H9 (cell line): ENCODE measurements around the gene BIN1. TPM values are rescaled to one million over a fixed set of nuclear protein-coding genes. Genes with fewer than 3 reads are reported as not detected.

Experiments
- DNase-seq: peaks from one replicate; pipeline ENCODE4 v3.0.0-alpha.2; 2017
- H2AFZ ChIP-seq: one replicate; pipeline ENCODE4 v1.6.1; 2013; ENCODE audit warnings: mild to moderate bottlenecking, low read length, control low read depth, moderate library complexity
- H2AK5ac ChIP-seq: 2 replicates; pipeline ENCODE4 v1.6.1; 2013; ENCODE audit warnings: low read length, control low read depth, mixed read lengths; ENCODE audit not compliant: insufficient read length
- H2BK120ac ChIP-seq: one replicate; pipeline ENCODE4 v1.6.1; 2013; ENCODE audit warnings: low read depth, mild to moderate bottlenecking, low read length, control low read depth, inconsistent platforms; ENCODE audit not compliant: poor library complexity, severe bottlenecking
- H2BK12ac ChIP-seq: 2 replicates; pipeline ENCODE4 v1.6.1; 2013; ENCODE audit warnings: low read length, control low read depth, mixed read lengths, low read depth; ENCODE audit not compliant: insufficient read length
- H2BK15ac ChIP-seq: 2 replicates; pipeline ENCODE4 v1.6.1; 2013; ENCODE audit warnings: low read depth, low read length, control low read depth
- H2BK20ac ChIP-seq: one replicate; pipeline ENCODE4 v1.6.1; 2013; ENCODE audit warnings: low read depth, mild to moderate bottlenecking, low read length, control low read depth, inconsistent platforms; ENCODE audit not compliant: poor library complexity, severe bottlenecking
- H2BK5ac ChIP-seq: 2 replicates; pipeline ENCODE4 v1.6.1; 2013; ENCODE audit warnings: low read length, control low read depth, mixed read lengths; ENCODE audit not compliant: insufficient read length
- H3K14ac ChIP-seq: 2 replicates; pipeline ENCODE4 v1.6.1; 2013; ENCODE audit warnings: low read length, control low read depth; ENCODE audit not compliant: insufficient read depth
- H3K18ac ChIP-seq: 2 replicates; pipeline ENCODE4 v1.6.1; 2013; ENCODE audit warnings: low read depth, mild to moderate bottlenecking, mixed read lengths, low read length, control low read depth; ENCODE audit not compliant: insufficient read length
- H3K23ac ChIP-seq: 2 replicates; pipeline ENCODE4 v1.6.1; 2013; ENCODE audit warnings: low read length, control low read depth, mixed read lengths, low read depth; ENCODE audit not compliant: insufficient read length
- H3K23me2 ChIP-seq: 2 replicates; pipeline ENCODE4 v1.6.1; 2013; ENCODE audit warnings: low read depth, mild to moderate bottlenecking, mixed read lengths, low read length, control low read depth; ENCODE audit not compliant: insufficient read length, poor library complexity, severe bottlenecking
- H3K27ac ChIP-seq: 2 replicates; pipeline ENCODE4 v1.5.1; 2013; ENCODE audit warnings: low read length, control low read depth, mixed read lengths, low read depth; ENCODE audit not compliant: insufficient read length
- H3K27me3 ChIP-seq: 2 replicates; pipeline ENCODE4 v1.6.1; 2013; ENCODE audit warnings: low read length, control low read depth, inconsistent platforms; ENCODE audit not compliant: insufficient read depth
- H3K4ac ChIP-seq: 2 replicates; pipeline ENCODE4 v1.6.1; 2013; ENCODE audit warnings: low read depth, mild to moderate bottlenecking, control low read depth, inconsistent platforms, low read length, moderate library complexity
- H3K4me1 ChIP-seq: 2 replicates; pipeline ENCODE4 v1.6.1; 2013; ENCODE audit warnings: low read length, control low read depth, inconsistent platforms; ENCODE audit not compliant: insufficient read depth
- H3K4me2 ChIP-seq: 2 replicates; pipeline ENCODE4 v1.6.1; 2013; ENCODE audit warnings: low read length, control low read depth, mixed read lengths; ENCODE audit not compliant: insufficient read length, insufficient read depth
- H3K56ac ChIP-seq: 2 replicates; pipeline ENCODE4 v1.6.1; 2013; ENCODE audit warnings: low read depth, mild to moderate bottlenecking, mixed read lengths, low read length, control low read depth; ENCODE audit not compliant: insufficient read length
- H3K79me1 ChIP-seq: 2 replicates; pipeline ENCODE4 v1.6.1; 2013; ENCODE audit warnings: low read depth, mild to moderate bottlenecking, moderate library complexity, low read length, control low read depth, inconsistent platforms; ENCODE audit not compliant: insufficient read depth, poor library complexity, severe bottlenecking
- H3K79me2 ChIP-seq: 2 replicates; pipeline ENCODE4 v1.6.1; 2013; ENCODE audit warnings: low read length, control low read depth, inconsistent platforms; ENCODE audit not compliant: insufficient read depth
- H3K9ac ChIP-seq: 2 replicates; pipeline ENCODE4 v1.6.1; 2013; ENCODE audit warnings: low read length, control low read depth, mixed read lengths; ENCODE audit not compliant: insufficient read length; ENCODE audit errors: extremely low read depth
- H3K9me3 ChIP-seq: one replicate; pipeline ENCODE4 v1.6.1; 2013; ENCODE audit warnings: low read depth, low read length, inconsistent platforms; ENCODE audit not compliant: control insufficient read depth
- H3T11ph ChIP-seq: one replicate; pipeline ENCODE4 v1.6.1; 2013; ENCODE audit warnings: mild to moderate bottlenecking, low read length, control low read depth, inconsistent platforms
- H4K20me1 ChIP-seq: one replicate; pipeline ENCODE4 v1.6.1; 2013; ENCODE audit not compliant: control insufficient read depth, insufficient read length, insufficient read depth
- H4K5ac ChIP-seq: 2 replicates; pipeline ENCODE4 v1.6.1; 2013; ENCODE audit warnings: low read depth, mild to moderate bottlenecking, mixed read lengths, low read length, control low read depth; ENCODE audit not compliant: insufficient read length
- H4K8ac ChIP-seq: replicated peaks from 2 replicates; pipeline ENCODE4 v1.6.1; 2013; ENCODE audit warnings: low read length, control low read depth, mixed read lengths, low read depth; ENCODE audit not compliant: insufficient read length
- H4K91ac ChIP-seq: 2 replicates; pipeline ENCODE4 v1.6.1; 2013; ENCODE audit warnings: low read depth, mild to moderate bottlenecking, moderate library complexity, mixed read lengths, low read length, control low read depth; ENCODE audit not compliant: insufficient read length
- H3K27ac Mint-ChIP-seq, 3 experiments: 2 replicates in 2 of 3; 3 replicates in 1 of 3; pipeline ENCODE4 v1.8.0; 2020 to 2021; ENCODE audit warnings: mixed read lengths in 3 of 3, mild to moderate bottlenecking in 1 of 3, moderate library complexity in 1 of 3
- H3K27me3 Mint-ChIP-seq: 2 replicates; pipeline ENCODE4 v1.8.0; 2021; ENCODE audit warnings: low read depth, mild to moderate bottlenecking, moderate library complexity, mixed read lengths
- H3K36me3 Mint-ChIP-seq, 3 experiments: 2 replicates in 2 of 3; 3 replicates in 1 of 3; pipeline ENCODE4 v1.8.0; 2020 to 2021; ENCODE audit warnings: low read depth in 3 of 3, mixed read lengths in 3 of 3; ENCODE audit not compliant: insufficient read depth in 1 of 3
- H3K4me1 Mint-ChIP-seq, 2 experiments: 2 replicates each; pipeline ENCODE4 v1.8.0; 2020; ENCODE audit warnings: mixed read lengths in 2 of 2
- H3K4me3 Mint-ChIP-seq, 2 experiments: 2 replicates in 1 of 2; 3 replicates in 1 of 2; pipeline ENCODE4 v1.8.0; 2020 to 2021; ENCODE audit warnings: mild to moderate bottlenecking in 2 of 2, mixed read lengths in 2 of 2, moderate library complexity in 1 of 2
- H3K9me3 Mint-ChIP-seq, 2 experiments: 2 replicates in 1 of 2; 3 replicates in 1 of 2; pipeline ENCODE4 v1.8.0; 2020; ENCODE audit warnings: mild to moderate bottlenecking in 2 of 2, mixed read lengths in 2 of 2, moderate library complexity in 1 of 2
- WGBS: extraction: QIAGEN DNeasy Blood & Tissue Kit; methylation state at CpG from one replicate; pipeline ENCODE4 v1.1.7; 2013; ENCODE audit warnings: missing lambda C conversion rate, low lambda C conversion rate, mixed read lengths; ENCODE audit not compliant: insufficient read length; ENCODE audit errors: extremely low coverage; 5-methylcytosine and 5-hydroxymethylcytosine counted together
- total RNA-seq: library from RNA; stranded (reverse); gene quantifications from 2 replicates; pipeline ENCODE4 v1.2.1, GENCODE V29; 2021
- TF ChIP-seq, protein P1 (sequence below): fragments of 200-600 bp; sonication (generic); conservative IDR thresholded peaks from 3 replicates; pipeline ENCODE4 v1.8.0; 2021; ENCODE audit warnings: antibody characterized with exemption, mild to moderate bottlenecking

The BIN1 gene
- total RNA-seq, 1 experiment from 2014 or later = 32.0 TPM

DNA sequence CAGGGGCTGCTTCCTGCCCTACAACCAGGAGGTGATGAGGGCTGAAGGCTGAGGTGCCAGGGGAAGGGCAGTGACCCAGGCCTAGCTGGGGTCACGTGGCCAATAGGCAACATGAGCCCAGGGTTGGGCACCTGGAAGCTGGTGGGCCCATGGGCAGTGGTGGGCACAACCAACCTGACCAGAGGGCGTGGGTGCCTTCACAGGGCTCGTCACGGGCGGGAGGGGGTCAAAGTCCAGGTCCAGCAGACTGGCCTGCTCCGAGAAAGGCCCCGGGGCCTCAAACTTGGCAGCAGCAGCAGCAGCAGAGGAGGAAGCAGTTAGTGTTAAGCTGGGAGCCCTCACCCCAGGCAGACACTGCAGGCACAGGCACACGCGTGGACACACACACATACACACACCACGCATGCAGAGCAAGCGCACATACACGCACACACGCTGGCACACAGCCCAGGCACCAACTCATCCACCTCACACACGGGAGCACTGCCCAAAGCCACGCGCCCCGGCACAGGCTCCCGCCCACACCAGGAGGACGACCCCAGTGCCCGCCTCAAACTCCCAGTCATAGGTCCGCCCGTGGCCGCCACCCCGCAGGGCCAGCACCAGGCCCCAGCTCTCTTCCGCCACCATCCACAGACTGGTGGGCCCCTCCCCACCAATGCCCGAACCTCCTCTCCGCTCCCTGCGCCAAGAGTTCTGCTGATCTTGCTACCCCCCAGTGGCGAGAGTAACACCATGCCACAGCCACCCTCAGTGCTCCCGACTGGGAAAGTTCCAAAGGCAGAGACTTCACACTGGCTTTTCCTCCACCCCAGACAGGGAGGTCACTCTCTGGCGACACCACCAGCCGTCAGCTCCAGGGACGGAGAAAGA lies 53.0 kb downstream of the BIN1 start:
- Histone ChIP-seq H3K56ac (no peak overlapping the region), H4K20me1 (no peaks in the 10 kb centered on the region), H2BK12ac (no peak overlapping the region), H2AK5ac (no peak overlapping the region), H4K8ac (no peak overlapping the region), H2BK120ac (no peak overlapping the region), H4K5ac (no peak overlapping the region), H3K23me2 (no peaks in the 10 kb centered on the region), H3K4ac (no peak overlapping the region), H3K4me1 (no peaks in the 10 kb centered on the region), H3K14ac (no peak overlapping the region; the same call in 1 of the 2 replicates), H3K9ac (no peak overlapping the region), H3K79me2 (no peaks in the 10 kb centered on the region), H4K91ac (no peak overlapping the region), H3K27ac (no peak overlapping the region), H2BK5ac (no peak overlapping the region), H2AFZ (no peak overlapping the region), H2BK15ac (no peak overlapping the region), H3K9me3 (no peaks in the 10 kb centered on the region), H3T11ph (no peak overlapping the region), H2BK20ac (no peak overlapping the region), H3K23ac (no peak overlapping the region), H3K27me3 (no peaks in the 10 kb centered on the region), H3K4me2 (no peak overlapping the region), H3K79me1 (no peaks in the 10 kb centered on the region), H3K18ac (no peak overlapping the region)
- H3K27me3 Mint-ChIP-seq = no peaks in the 10 kb centered on the region
- no peak overlapping the region for H3K4me3 Mint-ChIP-seq
- no peak for DNase-seq
- H3K27ac Mint-ChIP-seq = no peak overlapping the region; a peak in 1 of 7 replicates
- H3K9me3 Mint-ChIP-seq = no peaks in the 10 kb centered on the region; a peak in 1 of 5 replicates
- TF ChIP-seq, protein P1, sequence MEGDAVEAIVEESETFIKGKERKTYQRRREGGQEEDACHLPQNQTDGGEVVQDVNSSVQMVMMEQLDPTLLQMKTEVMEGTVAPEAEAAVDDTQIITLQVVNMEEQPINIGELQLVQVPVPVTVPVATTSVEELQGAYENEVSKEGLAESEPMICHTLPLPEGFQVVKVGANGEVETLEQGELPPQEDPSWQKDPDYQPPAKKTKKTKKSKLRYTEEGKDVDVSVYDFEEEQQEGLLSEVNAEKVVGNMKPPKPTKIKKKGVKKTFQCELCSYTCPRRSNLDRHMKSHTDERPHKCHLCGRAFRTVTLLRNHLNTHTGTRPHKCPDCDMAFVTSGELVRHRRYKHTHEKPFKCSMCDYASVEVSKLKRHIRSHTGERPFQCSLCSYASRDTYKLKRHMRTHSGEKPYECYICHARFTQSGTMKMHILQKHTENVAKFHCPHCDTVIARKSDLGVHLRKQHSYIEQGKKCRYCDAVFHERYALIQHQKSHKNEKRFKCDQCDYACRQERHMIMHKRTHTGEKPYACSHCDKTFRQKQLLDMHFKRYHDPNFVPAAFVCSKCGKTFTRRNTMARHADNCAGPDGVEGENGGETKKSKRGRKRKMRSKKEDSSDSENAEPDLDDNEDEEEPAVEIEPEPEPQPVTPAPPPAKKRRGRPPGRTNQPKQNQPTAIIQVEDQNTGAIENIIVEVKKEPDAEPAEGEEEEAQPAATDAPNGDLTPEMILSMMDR = no peak
- no CpG with 5 or more reads among the region's 33 CpGs for WGBS
- peaks cover 2 to 15% of the 10 kb centered on the region in 2 experiments; a peak in 3 of 4 replicates for H3K4me1 Mint-ChIP-seq
- peaks cover 3 to 7% (median 4%) of the 10 kb centered on the region in 3 experiments; a peak in 3 of 7 replicates for H3K36me3 Mint-ChIP-seq
